Naive thymus-derived CD4-positive, alpha-beta T cell (primary cell): ENCODE results near the gene COPS3. TPM values are rescaled to one million over a fixed set of nuclear protein-coding genes. Genes with fewer than 3 reads are reported as not detected.
"Not testable (repeated sequence)": the region's sequence is repeated elsewhere in the genome, so short reads cannot be mapped to it uniquely, and the experiment has no call there.

ENCODE experiments used
- ATAC-seq: fragments of 150-1000 bp; cut with Tn5 transposase; 2 replicates; pipeline ENCODE4 v1.10.0; 2021; ENCODE audit warnings: mild to moderate bottlenecking, moderate library complexity
- CTCF ChIA-PET: fragments of 350-600 bp; sonication (Branson Sonifier 250); formaldehyde crosslinking; loops from one replicate; lab custom pipeline; 2021; ENCODE audit warnings: antibody characterized with exemption; lab: Charles Lee
- POLR2A ChIA-PET: fragments of 350-600 bp; sonication (Branson Sonifier 250); formaldehyde crosslinking; loops from one replicate; lab custom pipeline; 2021; ENCODE audit warnings: antibody characterized with exemption, inconsistent platforms; lab: Charles Lee
- DNase-seq, 9 donors: peaks; one replicate each; pipeline versions ENCODE4 v3.0.0 to v3.0.0-alpha.2; 2020 to 2022; ENCODE audit warnings: mixed read lengths in 1 of 9
- H3K27ac ChIP-seq: one replicate; pipeline ENCODE4 v1.7.0; 2013; ENCODE audit warnings: mild to moderate bottlenecking, low read depth, low read length, moderate library complexity
- H3K27me3 ChIP-seq, 2 donors: one replicate each; pipeline ENCODE4 v1.7.0; 2013; ENCODE audit warnings: low read length in 2 of 2, mild to moderate bottlenecking in 2 of 2, moderate library complexity in 2 of 2; ENCODE audit not compliant: control insufficient read depth in 2 of 2, insufficient read depth in 2 of 2
- H3K36me3 ChIP-seq, 3 experiments: 1 replicate in 2 of 3; 2 replicates in 1 of 3; pipeline ENCODE4 v1.7.0; 2013; ENCODE audit warnings: low read length in 3 of 3, mild to moderate bottlenecking in 3 of 3, moderate library complexity in 1 of 3; ENCODE audit not compliant: insufficient read depth in 3 of 3, control insufficient read depth in 2 of 3
- H3K4me1 ChIP-seq, 2 donors: one replicate each; pipeline ENCODE4 v1.7.0; 2013; ENCODE audit warnings: low read length in 2 of 2, mild to moderate bottlenecking in 2 of 2, moderate library complexity in 1 of 2; ENCODE audit not compliant: control insufficient read depth in 2 of 2, insufficient read depth in 2 of 2
- H3K4me3 ChIP-seq: 2 replicates; pipeline ENCODE4 v1.7.0; 2013; ENCODE audit warnings: mild to moderate bottlenecking, low read length
- H3K9me3 ChIP-seq, 3 experiments: 1 replicate in 2 of 3; 2 replicates in 1 of 3; pipeline ENCODE4 v1.7.0; 2013; ENCODE audit warnings: low read length in 3 of 3; ENCODE audit not compliant: control insufficient read depth in 2 of 3
- H3K27ac Mint-ChIP-seq, 9 donors: one replicate each; pipeline ENCODE4 v1.8.0; 2020 to 2022; ENCODE audit warnings: mixed read lengths in 9 of 9, mild to moderate bottlenecking in 8 of 9, moderate library complexity in 5 of 9, inconsistent platforms in 2 of 9
- H3K27me3 Mint-ChIP-seq, 5 donors: one replicate each; pipeline ENCODE4 v1.8.0; 2021 to 2022; ENCODE audit warnings: mixed read lengths in 5 of 5, mild to moderate bottlenecking in 1 of 5
- H3K36me3 Mint-ChIP-seq, 5 donors: one replicate each; pipeline ENCODE4 v1.8.0; 2020 to 2022; ENCODE audit warnings: mixed read lengths in 5 of 5, mild to moderate bottlenecking in 3 of 5, inconsistent platforms in 1 of 5
- H3K4me1 Mint-ChIP-seq, 7 donors: one replicate each; pipeline ENCODE4 v1.8.0; 2020 to 2022; ENCODE audit warnings: mixed read lengths in 7 of 7, mild to moderate bottlenecking in 3 of 7, inconsistent platforms in 1 of 7
- H3K4me3 Mint-ChIP-seq, 10 donors: one replicate each; pipeline ENCODE4 v1.8.0; 2020 to 2022; ENCODE audit warnings: mild to moderate bottlenecking in 10 of 10, mixed read lengths in 10 of 10, moderate library complexity in 6 of 10, inconsistent platforms in 2 of 10
- H3K9me3 Mint-ChIP-seq, 11 donors: one replicate each; pipeline ENCODE4 v1.8.0; 2020 to 2022; ENCODE audit warnings: mixed read lengths in 11 of 11, mild to moderate bottlenecking in 4 of 11, inconsistent platforms in 1 of 11, moderate library complexity in 1 of 11
- intact Hi-C, 2 donors: fragments of 100-400 bp; cut with micrococcal nuclease; formaldehyde crosslinking; loops; one replicate each; pipeline ENCODE4 v1.15.1; 2023
- polyA plus RNA-seq, 2 donors: library from polyadenylated mRNA; unstranded; fragments of 300-500 nt; fragmentation: Illumina TruSeq; gene quantifications; one replicate each; pipeline ENCODE4 v1.2.3, GENCODE V29; 2021
- total RNA-seq, 6 experiments: library from RNA in 5 of 6; stranded (reverse) in 5 of 6; gene quantifications; 1 replicate in 5 of 6; 2 replicates in 1 of 6; pipeline ENCODE4 v1.2.3 and lab custom pipeline; 2021 to 2026

The COPS3 gene
- total and polyA plus RNA-seq, 7 experiments from 2014 or later: 44.7 to 98.7 (median 76.5) TPM

DNA sequence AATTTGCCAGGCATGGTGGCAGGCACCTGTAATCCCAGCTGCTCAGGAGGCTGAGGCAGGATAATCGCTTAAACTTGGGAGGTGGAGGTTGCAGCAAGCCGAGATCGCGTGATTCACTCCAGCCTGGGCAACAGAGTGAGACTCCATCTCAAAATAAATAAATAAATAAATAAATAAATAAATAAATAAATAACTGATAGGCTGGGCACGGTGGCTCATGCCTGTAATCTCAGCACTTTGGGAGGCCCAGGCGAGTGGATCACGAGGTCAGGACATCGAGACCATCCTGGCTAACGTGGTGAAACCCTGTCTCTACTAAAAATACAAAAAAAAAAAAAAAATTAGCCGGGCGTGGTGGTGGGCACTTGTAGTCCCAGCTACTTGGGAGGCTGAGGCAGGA, 25.4 kb downstream of the COPS3 start:
- H3K9me3 ChIP-seq, ATAC-seq, H3K27me3 Mint-ChIP-seq, H3K27me3 ChIP-seq, intact Hi-C loops, H3K4me3 Mint-ChIP-seq, H3K27ac Mint-ChIP-seq, H3K27ac ChIP-seq, H3K4me1 Mint-ChIP-seq, H3K4me3 ChIP-seq, DNase-seq, H3K9me3 Mint-ChIP-seq, H3K4me1 ChIP-seq: not testable (repeated sequence)
- POLR2A ChIA-PET: interaction anchor here (0.6 kb wide), 1 partner anchor 19 kb away, joined by 3 read pairs; the partner anchor contains the start of gene FLCN
- CTCF ChIA-PET: interaction anchor here (0.6 to 0.7 kb wide), 3 partner anchors 13 to 380 kb away, joined by 3 to 5 read pairs (median 5); no protein-coding TSS in a partner anchor
- H3K36me3 ChIP-seq: peaks cover 6 to 81% (median 7%) of the 10 kb centered on the region in 3 experiments
- H3K36me3 Mint-ChIP-seq: peaks cover 0 to 50% (median 31%) of the 10 kb centered on the region in 5 donors

DNA sequence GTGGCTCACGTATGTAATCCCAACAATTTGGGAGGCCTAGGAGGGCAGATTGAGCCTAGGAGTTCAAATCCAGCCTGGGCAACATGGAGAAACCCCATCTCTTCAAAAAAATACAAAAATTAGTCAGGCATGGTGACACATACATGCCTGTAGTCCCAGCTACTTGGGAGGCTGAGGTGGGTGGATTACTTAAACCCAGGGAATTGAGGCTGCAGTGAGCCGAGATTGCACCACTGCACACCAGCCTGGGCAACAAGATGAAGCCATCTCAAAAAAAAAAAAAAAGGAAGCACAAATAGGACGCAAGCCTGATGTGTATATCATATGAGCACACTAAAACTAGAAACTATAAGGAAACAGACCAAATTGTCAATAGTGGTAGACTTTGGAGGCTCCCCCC, 27.0 kb downstream of the COPS3 start:
- ATAC-seq (no peak), DNase-seq (no peak)
- peaks cover 0 to 40% (median 24%) of the 10 kb centered on the region in 5 donors for H3K36me3 Mint-ChIP-seq
- ChIA-PET POLR2A (interaction anchor here (0.6 to 1.2 kb wide), 2 partner anchors 12 to 647 kb away, joined by 3 read pairs; no protein-coding TSS in a partner anchor), CTCF (no interaction called here)
- intact Hi-C loops: no loop called here
- H3K4me1 Mint-ChIP-seq: peaks cover 0 to 5% (median 0%) of the 10 kb centered on the region in 7 donors
- Histone ChIP-seq H3K4me3 (no peak overlapping the region), H3K36me3 (peaks cover 0 to 75% (median 5%) of the 10 kb centered on the region in 3 experiments), H3K9me3 (no peaks in the 10 kb centered on the region), H3K27me3 (no peaks in the 10 kb centered on the region), H3K4me1 (peaks cover 0 to 3% of the 10 kb centered on the region in 2 donors), H3K27ac (no peak overlapping the region)
- no peaks in the 10 kb centered on the region for H3K27me3 Mint-ChIP-seq
- H3K4me3 Mint-ChIP-seq: no peak overlapping the region
- H3K9me3 Mint-ChIP-seq: peaks cover 0 to 2% (median 0%) of the 10 kb centered on the region in 11 donors
- no peak overlapping the region for H3K27ac Mint-ChIP-seq

DNA sequence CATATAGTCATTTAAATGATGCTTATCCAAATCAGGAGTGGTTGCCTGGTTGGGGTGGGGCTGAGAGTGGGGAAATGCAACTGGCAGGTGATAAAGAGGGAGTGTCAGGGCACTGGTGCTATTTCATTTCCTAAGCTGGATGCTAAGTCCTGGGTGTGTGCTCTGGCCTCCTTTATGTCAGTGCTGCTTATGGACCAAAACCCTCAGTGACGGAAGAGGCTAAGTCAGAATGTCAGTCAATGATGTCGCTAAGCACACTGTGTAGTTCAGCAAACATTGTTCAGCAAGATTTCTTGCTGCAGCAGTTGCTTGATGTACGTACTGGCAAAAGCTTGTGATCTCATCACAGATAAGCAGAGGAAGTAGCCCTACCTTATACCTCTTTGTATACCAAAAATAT, 27.6 kb downstream of the COPS3 start:
- intact Hi-C loops: no loop called here
- Mint-ChIP-seq H3K27ac (peak overlapping the region in 3 of 9 donors; percentile 29 to 64 (median 44)), H3K9me3 (peaks cover 0 to 2% (median 0%) of the 10 kb centered on the region in 11 donors), H3K27me3 (no peaks in the 10 kb centered on the region), H3K4me3 (peak overlapping the region in 1 of 10 donors; percentile 27), H3K4me1 (peaks cover 0 to 5% (median 0%) of the 10 kb centered on the region in 7 donors), H3K36me3 (peaks cover 0 to 37% (median 22%) of the 10 kb centered on the region in 5 donors)
- ChIA-PET CTCF (interaction anchor here (0.7 kb wide), 1 partner anchor 13 kb away, joined by 3 read pairs; no protein-coding TSS in a partner anchor), POLR2A (interaction anchor here (0.9 to 1.2 kb wide), 3 partner anchors 12 to 22 kb away, joined by 3 read pairs; partner anchors contain the start of gene FLCN)
- peaks cover 0 to 75% (median 4%) of the 10 kb centered on the region in 3 experiments for H3K36me3 ChIP-seq
- no peak overlapping the region for H3K27ac ChIP-seq
- ATAC-seq (no peak), DNase-seq (no peak)
- no peak overlapping the region for H3K4me3 ChIP-seq
- H3K27me3 ChIP-seq: no peaks in the 10 kb centered on the region
- H3K4me1 ChIP-seq: peaks cover 0 to 3% of the 10 kb centered on the region in 2 donors
- H3K9me3 ChIP-seq: no peaks in the 10 kb centered on the region

DNA sequence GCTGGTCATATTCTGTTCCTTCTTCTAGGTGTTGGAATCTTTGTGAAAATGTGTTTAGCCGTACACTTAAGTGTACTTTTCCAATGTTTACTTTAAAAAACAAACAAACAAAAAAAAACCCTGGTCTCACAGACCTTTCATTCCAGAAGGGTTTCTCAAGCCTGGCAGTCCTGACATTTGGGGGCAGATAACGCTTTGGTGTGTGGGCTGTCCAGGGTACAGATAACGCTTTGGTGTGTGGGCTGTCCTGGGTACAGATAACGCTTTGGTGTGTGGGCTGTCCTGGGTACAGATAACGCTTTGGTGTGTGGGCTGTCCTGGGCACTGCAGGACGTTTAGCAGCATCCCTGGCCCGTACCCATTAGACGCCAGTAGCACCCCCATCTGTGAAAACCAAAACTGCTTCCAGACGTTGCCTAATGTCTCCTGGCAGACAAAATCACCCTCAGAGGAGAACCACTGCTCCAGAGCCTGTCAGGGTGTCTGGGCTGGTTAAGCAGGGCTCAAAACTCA, 28.8 kb downstream of the COPS3 start:
- intact Hi-C loops: no loop called here
- ATAC-seq: no peak
- peaks cover 0 to 2% (median 0%) of the 10 kb centered on the region in 11 donors for H3K9me3 Mint-ChIP-seq
- H3K27ac Mint-ChIP-seq: peak overlapping the region in 1 of 9 donors; percentile 15
- Histone ChIP-seq H3K4me3 (no peak overlapping the region), H3K36me3 (peaks cover 8 to 79% (median 9%) of the 10 kb centered on the region in 3 experiments), H3K4me1 (peaks cover 0 to 3% of the 10 kb centered on the region in 2 donors), H3K27ac (no peak overlapping the region), H3K9me3 (no peaks in the 10 kb centered on the region), H3K27me3 (no peaks in the 10 kb centered on the region)
- H3K4me3 Mint-ChIP-seq: no peak overlapping the region
- H3K27me3 Mint-ChIP-seq: no peaks in the 10 kb centered on the region
- DNase-seq: no peak
- CTCF ChIA-PET: no interaction called here
- peaks cover 0 to 8% (median 0%) of the 10 kb centered on the region in 7 donors for H3K4me1 Mint-ChIP-seq
- peaks cover 0 to 33% (median 18%) of the 10 kb centered on the region in 5 donors for H3K36me3 Mint-ChIP-seq
- POLR2A ChIA-PET: interaction anchor here (0.5 kb wide), 1 partner anchor 15 kb away, joined by 5 read pairs; no protein-coding TSS in a partner anchor

DNA sequence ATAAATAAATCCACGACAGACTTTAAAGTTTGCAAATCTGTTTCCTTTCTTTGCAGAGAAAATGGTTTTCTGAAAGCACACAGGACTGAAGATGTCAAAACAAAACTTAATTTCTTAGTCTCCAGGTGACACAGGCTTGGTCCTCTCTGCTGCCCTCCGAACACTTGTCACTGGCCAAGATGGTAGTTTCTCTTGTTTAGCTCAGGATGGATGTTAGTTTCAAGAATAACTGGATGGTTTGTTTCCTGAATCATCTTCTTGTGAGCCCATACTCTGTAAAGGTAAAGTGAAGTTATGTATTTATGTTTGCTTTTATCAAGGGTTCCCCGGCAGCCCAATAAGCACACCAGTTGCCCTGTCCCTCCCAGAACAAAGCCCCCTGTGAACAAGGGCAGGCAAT, 34.2 kb downstream of the COPS3 start:
- Mint-ChIP-seq H3K27ac (peak overlapping the region in 4 of 9 donors; percentile 3 to 36 (median 28)), H3K9me3 (no peaks in the 10 kb centered on the region), H3K36me3 (peaks cover 0 to 14% (median 9%) of the 10 kb centered on the region in 5 donors), H3K4me3 (no peak overlapping the region), H3K4me1 (peaks cover 0 to 2% (median 0%) of the 10 kb centered on the region in 7 donors), H3K27me3 (no peaks in the 10 kb centered on the region)
- Histone ChIP-seq H3K9me3 (no peaks in the 10 kb centered on the region), H3K36me3 (peaks cover 8 to 55% (median 10%) of the 10 kb centered on the region in 3 experiments), H3K27me3 (no peaks in the 10 kb centered on the region), H3K4me1 (no peaks in the 10 kb centered on the region), H3K4me3 (no peak overlapping the region), H3K27ac (no peak overlapping the region)
- DNase-seq: no peak
- ATAC-seq: no peak
- POLR2A ChIA-PET: interaction anchor here (0.7 kb wide), 1 partner anchor 147 kb away, joined by 3 read pairs; no protein-coding TSS in a partner anchor
- intact Hi-C loops: no loop called here
- CTCF ChIA-PET: interaction anchor here (0.6 to 1.4 kb wide), 3 partner anchors 24 to 194 kb away, joined by 3 to 4 read pairs (median 3); no protein-coding TSS in a partner anchor

DNA sequence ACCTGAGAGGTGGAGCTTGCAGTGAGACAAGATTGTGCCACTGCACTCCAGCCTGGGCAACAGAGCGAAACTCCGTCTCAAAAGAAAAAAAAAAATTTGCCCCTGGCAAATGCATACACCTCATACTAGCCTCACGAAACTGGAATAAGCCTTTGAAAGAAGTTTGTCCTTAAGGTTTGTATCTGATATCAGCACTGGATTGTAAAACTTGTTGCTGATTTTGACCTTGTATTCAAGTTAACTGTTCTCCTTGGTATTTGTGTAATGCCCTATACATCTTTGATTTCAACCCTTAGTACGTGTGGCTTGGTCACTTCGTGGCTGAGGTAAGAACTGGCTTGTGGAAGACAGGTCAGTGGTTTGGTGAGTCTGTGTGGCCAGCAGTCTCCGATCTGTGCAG, 37.9 kb downstream of the COPS3 start:
- no peaks in the 10 kb centered on the region for H3K27me3 ChIP-seq
- no peaks in the 10 kb centered on the region for H3K9me3 Mint-ChIP-seq
- peaks cover 0 to 4% (median 0%) of the 10 kb centered on the region in 5 donors for H3K27me3 Mint-ChIP-seq
- H3K36me3 Mint-ChIP-seq: peaks cover 0 to 9% (median 8%) of the 10 kb centered on the region in 5 donors
- H3K36me3 ChIP-seq: peaks cover 4 to 28% (median 10%) of the 10 kb centered on the region in 3 experiments
- H3K4me1 Mint-ChIP-seq: peaks cover 0 to 12% (median 5%) of the 10 kb centered on the region in 7 donors
- intact Hi-C loops: no loop called here
- no peak for DNase-seq
- H3K27ac ChIP-seq: no peak overlapping the region
- H3K9me3 ChIP-seq: no peaks in the 10 kb centered on the region
- peaks cover 0 to under 1% of the 10 kb centered on the region in 2 donors for H3K4me1 ChIP-seq
- ChIA-PET POLR2A (no interaction called here), CTCF (no interaction called here)
- H3K4me3 ChIP-seq: no peak overlapping the region
- ATAC-seq: no peak
- H3K4me3 Mint-ChIP-seq: no peak overlapping the region
- peak overlapping the region in 2 of 9 donors; percentile 21 to 53 for H3K27ac Mint-ChIP-seq
